GM13977 (cell line): Measurements from ENCODE around the gene IRF2BP1.

Experiments
- DNase-seq: peaks from one replicate; pipeline ENCODE4 v3.0.0; 2012; ENCODE audit warnings: low spot score
- in situ Hi-C: fragments of 300-500 bp; cut with MboI; formaldehyde crosslinking; loops from one replicate; pipeline ENCODE4 v1.12.0; 2022; ENCODE audit warnings: low sequenced_read_pairs, low pct_unique_long_range_greater_than_20kb, mixed read lengths, inconsistent platforms; ENCODE audit not compliant: unreplicated experiment
- TF ChIP-seq, protein P1 (sequence below): IDR thresholded peaks from 2 replicates; pipeline ENCODE4 v1.5.1; 2012; ENCODE audit warnings: mild to moderate bottlenecking, control low read depth; ENCODE audit not compliant: insufficient read depth; ENCODE audit errors: extremely low read depth, missing control alignments

IRF2BP1 gene

DNA sequence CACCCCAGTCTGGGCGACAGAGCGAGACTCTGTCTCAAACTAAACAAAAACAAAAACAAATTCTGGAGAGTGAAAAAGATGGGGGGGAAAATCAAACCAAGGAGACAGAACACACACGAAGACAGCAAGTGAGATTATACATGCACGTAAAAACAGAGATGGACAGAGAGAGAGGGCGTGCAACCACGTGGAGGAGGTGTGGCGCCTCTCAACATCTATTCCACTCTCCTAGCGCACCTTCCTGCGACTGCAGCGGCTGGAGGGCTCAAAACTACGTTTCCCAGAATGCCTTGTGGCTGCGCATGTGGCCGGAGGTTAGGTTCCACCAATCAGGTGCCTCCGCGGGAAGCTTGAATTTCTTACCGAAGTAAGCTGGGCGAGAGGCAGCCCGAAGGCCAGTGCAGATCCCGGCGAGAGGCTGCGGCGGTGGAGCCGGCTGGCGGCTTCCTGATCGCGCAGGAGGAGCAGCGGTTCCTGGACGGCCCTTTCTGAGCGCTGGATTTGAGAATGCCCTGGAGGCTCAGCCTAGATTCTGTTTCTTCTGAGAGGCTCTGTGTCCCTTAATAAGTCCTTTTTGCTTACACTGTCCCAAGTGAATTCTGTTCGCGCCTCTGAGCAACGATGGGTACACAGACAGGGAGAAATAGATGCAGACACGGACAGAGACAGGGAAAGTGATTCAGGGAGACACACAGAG is 41.8 kb upstream of the IRF2BP1 start:
- TF ChIP-seq, protein P1, sequence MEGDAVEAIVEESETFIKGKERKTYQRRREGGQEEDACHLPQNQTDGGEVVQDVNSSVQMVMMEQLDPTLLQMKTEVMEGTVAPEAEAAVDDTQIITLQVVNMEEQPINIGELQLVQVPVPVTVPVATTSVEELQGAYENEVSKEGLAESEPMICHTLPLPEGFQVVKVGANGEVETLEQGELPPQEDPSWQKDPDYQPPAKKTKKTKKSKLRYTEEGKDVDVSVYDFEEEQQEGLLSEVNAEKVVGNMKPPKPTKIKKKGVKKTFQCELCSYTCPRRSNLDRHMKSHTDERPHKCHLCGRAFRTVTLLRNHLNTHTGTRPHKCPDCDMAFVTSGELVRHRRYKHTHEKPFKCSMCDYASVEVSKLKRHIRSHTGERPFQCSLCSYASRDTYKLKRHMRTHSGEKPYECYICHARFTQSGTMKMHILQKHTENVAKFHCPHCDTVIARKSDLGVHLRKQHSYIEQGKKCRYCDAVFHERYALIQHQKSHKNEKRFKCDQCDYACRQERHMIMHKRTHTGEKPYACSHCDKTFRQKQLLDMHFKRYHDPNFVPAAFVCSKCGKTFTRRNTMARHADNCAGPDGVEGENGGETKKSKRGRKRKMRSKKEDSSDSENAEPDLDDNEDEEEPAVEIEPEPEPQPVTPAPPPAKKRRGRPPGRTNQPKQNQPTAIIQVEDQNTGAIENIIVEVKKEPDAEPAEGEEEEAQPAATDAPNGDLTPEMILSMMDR: no peak
- in situ Hi-C loops: no loop called here
- DNase-seq: peak; percentile 97

DNA sequence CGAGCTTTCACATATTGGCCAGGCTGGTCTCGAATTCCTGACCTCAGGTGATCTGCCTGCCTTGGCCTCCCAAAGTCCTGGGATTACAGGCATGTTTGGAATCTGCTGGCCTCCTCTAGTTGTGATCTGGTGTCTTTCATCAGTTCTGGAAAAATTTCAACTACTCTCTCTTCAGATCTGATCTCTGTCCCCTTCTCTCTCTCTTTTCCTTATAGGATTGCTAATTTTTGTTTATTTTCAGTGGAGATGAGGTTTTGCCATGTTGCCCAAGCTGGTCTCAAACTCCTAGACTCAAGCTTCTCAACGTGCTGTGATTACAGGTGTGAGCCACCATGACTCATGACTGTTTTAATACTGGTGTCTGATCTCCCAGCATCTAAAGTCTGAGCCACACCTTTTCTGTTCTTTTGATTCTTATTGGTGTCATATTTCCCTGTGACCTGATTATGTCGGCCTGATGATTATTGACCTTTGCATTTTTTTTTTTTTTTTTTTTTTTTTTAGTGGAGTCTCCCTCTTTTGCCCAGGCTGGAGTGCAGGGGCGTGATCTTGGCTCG is 39.0 kb upstream of the IRF2BP1 start:
- no peak for DNase-seq
- in situ Hi-C loops: no loop called here
- TF ChIP-seq, protein P1: no peak

DNA sequence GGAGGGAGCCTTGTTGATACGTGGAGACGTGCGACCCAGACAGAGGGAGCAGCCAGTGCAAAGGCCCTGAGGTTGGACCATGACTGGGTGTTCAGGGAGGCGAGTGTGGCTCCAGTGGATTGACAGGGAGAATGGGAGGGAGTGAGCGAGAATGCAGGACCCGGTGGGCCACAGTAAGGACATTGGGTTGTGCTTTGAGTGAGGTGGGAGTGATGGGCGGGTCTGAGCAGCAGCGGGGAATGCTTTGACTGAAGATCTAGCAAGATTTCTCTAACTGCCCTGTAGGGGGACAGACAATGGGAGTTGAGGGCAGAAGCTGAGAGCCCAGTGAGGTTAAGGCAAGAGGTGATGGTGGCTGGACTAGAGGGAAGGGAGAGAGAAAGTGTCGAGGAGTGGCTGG is 36.3 kb upstream of the IRF2BP1 start:
- TF ChIP-seq, protein P1: no peak
- DNase-seq: no peak
- in situ Hi-C loops: no loop called here

DNA sequence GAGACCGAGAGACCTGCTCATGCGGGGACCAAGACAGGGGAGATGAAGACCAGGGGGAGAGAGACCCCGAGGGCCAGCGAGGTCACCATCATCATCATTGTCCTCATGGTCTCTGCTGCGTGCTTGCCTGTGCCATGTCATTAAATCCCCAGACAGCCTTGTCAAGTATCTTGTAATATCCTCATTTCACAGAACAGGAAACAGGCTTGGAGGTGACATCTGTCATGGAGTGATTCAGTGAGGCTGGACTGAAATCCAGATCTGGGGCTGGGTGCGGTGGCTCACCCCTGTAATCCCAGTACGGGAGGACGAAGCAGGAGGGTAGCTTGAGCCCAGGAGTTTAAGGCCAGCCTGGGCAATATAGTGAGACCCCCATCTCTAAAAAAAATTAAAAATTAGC is 34.5 kb upstream of the IRF2BP1 start:
- DNase-seq: no peak
- TF ChIP-seq, protein P1: no peak
- in situ Hi-C loops: no loop called here

DNA sequence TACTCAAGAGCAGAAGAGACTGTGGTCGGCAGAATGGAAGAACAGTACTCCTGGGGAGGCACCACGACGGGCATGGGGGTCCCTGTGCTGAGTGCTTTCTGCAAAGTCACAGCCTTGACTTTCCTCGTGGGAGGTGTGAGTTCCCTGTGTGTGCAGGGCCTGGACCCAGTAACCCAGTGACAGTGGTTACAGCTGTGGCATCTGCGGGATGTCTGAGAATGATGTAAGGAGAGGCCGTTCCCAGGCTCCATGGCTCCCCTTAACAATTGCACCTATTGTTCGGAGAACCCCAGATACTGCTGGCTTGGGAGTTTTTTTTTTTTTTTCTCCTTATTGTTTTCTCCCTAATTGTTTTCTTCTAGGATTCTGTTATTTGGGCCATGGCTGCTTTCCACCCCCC is 33.7 kb upstream of the IRF2BP1 start:
- DNase-seq: no peak
- in situ Hi-C loops: no loop called here
- TF ChIP-seq, protein P1: no peak

DNA sequence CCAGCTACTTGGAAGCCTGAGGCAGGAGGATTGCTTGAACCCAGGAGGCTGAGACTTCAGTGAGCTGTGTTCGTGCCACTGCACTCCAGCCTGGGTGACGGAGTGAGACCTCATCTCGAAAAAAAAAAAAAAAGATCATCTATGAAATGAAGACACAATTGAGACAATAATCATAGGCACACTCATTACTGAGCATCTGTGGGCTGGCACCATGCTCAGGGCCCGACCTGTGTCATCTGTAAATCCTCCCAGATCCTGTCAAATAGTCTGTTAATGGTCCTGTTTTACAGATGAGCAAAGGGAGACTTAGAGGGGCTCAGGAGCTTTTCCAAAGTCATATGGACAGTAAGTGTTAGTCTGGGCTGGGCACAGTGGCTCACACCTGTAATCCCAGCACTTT is 32.8 kb upstream of the IRF2BP1 start:
- in situ Hi-C loops: no loop called here
- TF ChIP-seq, protein P1: no peak
- no peak for DNase-seq
